Measurements from ENCODE around the gene TSPO2.

Gene TSPO2

GRCh38 chr6:41022294-41022693, 20.0 kb upstream of the TSPO2 start:
- ATAC-seq: peak; percentile 26; the same call in 2 of the 3 replicates
- TF ChIP-seq POU6F1 (CRISPR knock-in tag; IDR thresholded peaks at IDR 0.05; ENCODE audit: borderline replicate concordance, low read depth) (no peak), CSDC2 (CRISPR knock-in tag; IDR thresholded peaks at IDR 0.05) (no peak), ZNF565 (CRISPR knock-in tag; conservative IDR thresholded peaks at IDR 0.05; ENCODE audit: low read depth) (no peak), PATZ1 (CRISPR knock-in tag; IDR thresholded peaks at IDR 0.05; ENCODE audit: borderline replicate concordance) (no peak), GLIS3 (CRISPR knock-in tag; IDR thresholded peaks at IDR 0.05) (no peak), TOX (CRISPR knock-in tag; IDR thresholded peaks at IDR 0.05; ENCODE audit: borderline replicate concordance) (no peak), ARNTL (CRISPR knock-in tag; IDR thresholded peaks at IDR 0.05; ENCODE audit: borderline replicate concordance, low read depth) (no peak), ISL1 (CRISPR knock-in tag; IDR thresholded peaks at IDR 0.05) (peak; percentile 59; the same call in 1 of the 2 replicates), BACH2 (CRISPR knock-in tag; IDR thresholded peaks at IDR 0.05; ENCODE audit: borderline replicate concordance) (no peak), TCF4 (CRISPR knock-in tag; IDR thresholded peaks at IDR 0.05; ENCODE audit: borderline replicate concordance) (peak; percentile 82), TSHZ2 (CRISPR knock-in tag; IDR thresholded peaks at IDR 0.05) (peak; percentile 61; the same call in 1 of the 2 replicates)

- TF ChIP-seq TSHZ2 (CRISPR knock-in tag; IDR thresholded peaks at IDR 0.05) (no peak), TOX (CRISPR knock-in tag; IDR thresholded peaks at IDR 0.05; ENCODE audit: borderline replicate concordance) (no peak), POU6F1 (CRISPR knock-in tag; IDR thresholded peaks at IDR 0.05; ENCODE audit: borderline replicate concordance, low read depth) (no peak)
Measured at GRCh38 chr6:41023114-41023513, 19.2 kb upstream of the TSPO2 start.

GRCh38 chr6:41025966-41026530, 16.2 kb upstream of the TSPO2 start:
- no peak for ATAC-seq

More at GRCh38 chr6:41023114-41023513, 19.2 kb upstream of the TSPO2 start:
- no peak for ATAC-seq

More at GRCh38 chr6:41025966-41026530, 16.2 kb upstream of the TSPO2 start:
- TF ChIP-seq ZFP30 (CRISPR knock-in tag; IDR thresholded peaks at IDR 0.05) (no peak), ZNF8 (CRISPR knock-in tag; IDR thresholded peaks at IDR 0.05) (no peak), GLIS3 (CRISPR knock-in tag; IDR thresholded peaks at IDR 0.05) (no peak), RARB (CRISPR knock-in tag; IDR thresholded peaks at IDR 0.05) (no peak), ZNF70 (CRISPR knock-in tag; IDR thresholded peaks at IDR 0.05) (no peak), CSRNP3 (CRISPR knock-in tag; IDR thresholded peaks at IDR 0.05) (no peak), PATZ1 (CRISPR knock-in tag; IDR thresholded peaks at IDR 0.05; ENCODE audit: borderline replicate concordance) (no peak), POU6F1 (CRISPR knock-in tag; IDR thresholded peaks at IDR 0.05; ENCODE audit: borderline replicate concordance, low read depth) (no peak), TCF4 (CRISPR knock-in tag; IDR thresholded peaks at IDR 0.05; ENCODE audit: borderline replicate concordance) (no peak), ZC3H10 (CRISPR knock-in tag; IDR thresholded peaks at IDR 0.05) (no peak), OSR1 (CRISPR knock-in tag; IDR thresholded peaks at IDR 0.05) (no peak)
